ENCODE data around the gene SECISBP2L. TPM values are rescaled to one million over a fixed set of nuclear protein-coding genes. Genes with fewer than 3 reads are reported as not detected.

Gene SECISBP2L
- total RNA-seq, 1 experiment from 2014 or later: 36.4 TPM

- DNase-seq (ENCODE audit: low spot score): no peak
- intact Hi-C loops (cut with micrococcal nuclease; ENCODE audit: unreplicated experiment): no loop called here
- CTCF ChIA-PET: no interaction called here
Measured at GRCh38 chr15:49042165-49042564, 4.1 kb downstream of the SECISBP2L start.

DNA sequence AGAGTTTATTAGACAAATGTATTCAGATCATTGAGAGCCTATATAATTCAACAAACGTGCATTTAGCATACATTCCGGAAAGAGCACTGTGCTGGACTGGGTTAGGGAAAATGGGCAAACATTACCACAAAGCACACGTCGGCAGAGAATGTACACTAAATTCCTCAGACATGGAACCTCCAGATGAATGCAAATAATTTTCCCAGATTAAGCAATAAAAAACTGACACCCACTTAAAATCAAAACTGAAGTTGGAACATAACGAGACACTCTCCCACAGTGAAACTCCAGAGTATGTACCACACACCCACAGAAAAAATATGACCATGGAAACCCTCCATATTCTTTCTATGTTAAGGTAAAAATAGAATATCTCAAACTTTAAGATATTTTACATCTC lies 4.8 kb downstream of the SECISBP2L start:
- TF ChIP-seq EZH2 (IDR thresholded peaks at IDR 0.05; ENCODE audit: borderline replicate concordance, low read depth, low read length, poor library complexity, severe bottlenecking) (no peak), CTCF (conservative IDR thresholded peaks at IDR 0.05; ENCODE audit: low read depth, low read length) (no peak)
- intact Hi-C loops (cut with micrococcal nuclease; ENCODE audit: unreplicated experiment): no loop called here
- no peak overlapping the region for H3K27ac ChIP-seq (ENCODE audit: low read depth, low read length, poor library complexity, severe bottlenecking)

More at GRCh38 chr15:49042165-49042564, 4.1 kb downstream of the SECISBP2L start:
- Histone ChIP-seq H3K27me3 (replicated peaks; ENCODE audit: insufficient read depth, low read depth, low read length, poor library complexity) (no peaks in the 10 kb centered on the region), H3K4me1 (ENCODE audit: insufficient read depth, low read length, poor library complexity, severe bottlenecking) (peaks cover 26% of the 10 kb centered on the region), H3K27ac (ENCODE audit: low read depth, low read length, poor library complexity, severe bottlenecking) (no peak overlapping the region), H3K9me3 (ENCODE audit: low read depth, low read length, poor library complexity, severe bottlenecking) (no peaks in the 10 kb centered on the region), H3K36me3 (ENCODE audit: insufficient read depth, low read length, poor library complexity, severe bottlenecking) (no peaks in the 10 kb centered on the region), H3K4me3 (ENCODE audit: low read depth, low read length, poor library complexity, severe bottlenecking) (no peak overlapping the region)
- no TSS peak for BruUV-seq (replicated peaks)
- POLR2A ChIA-PET (ENCODE audit: low non-redundant PET): no interaction called here
- TF ChIP-seq CTCF (conservative IDR thresholded peaks at IDR 0.05; ENCODE audit: low read depth, low read length): no peak
- TF ChIP-seq EZH2 (IDR thresholded peaks at IDR 0.05; ENCODE audit: borderline replicate concordance, low read depth, low read length, poor library complexity, severe bottlenecking): no peak

GRCh38 chr15:49040151-49040550 lies 6.1 kb downstream of the SECISBP2L start:
- Histone ChIP-seq H3K27me3 (replicated peaks; ENCODE audit: insufficient read depth, low read depth, low read length, poor library complexity) (no peaks in the 10 kb centered on the region), H3K4me3 (ENCODE audit: low read depth, low read length, poor library complexity, severe bottlenecking) (no peak overlapping the region), H3K4me1 (ENCODE audit: insufficient read depth, low read length, poor library complexity, severe bottlenecking) (peaks cover 23% of the 10 kb centered on the region), H3K9me3 (ENCODE audit: low read depth, low read length, poor library complexity, severe bottlenecking) (no peaks in the 10 kb centered on the region), H3K27ac (ENCODE audit: low read depth, low read length, poor library complexity, severe bottlenecking) (no peak overlapping the region), H3K36me3 (ENCODE audit: insufficient read depth, low read length, poor library complexity, severe bottlenecking) (peaks cover 6% of the 10 kb centered on the region)
- CTCF ChIA-PET: no interaction called here
- intact Hi-C loops (cut with micrococcal nuclease; ENCODE audit: unreplicated experiment): no loop called here
- no peak for DNase-seq (ENCODE audit: low spot score)
- BruUV-seq (replicated peaks): no TSS peak
- TF ChIP-seq CTCF (conservative IDR thresholded peaks at IDR 0.05; ENCODE audit: low read depth, low read length): no peak
- TF ChIP-seq EZH2 (IDR thresholded peaks at IDR 0.05; ENCODE audit: borderline replicate concordance, low read depth, low read length, poor library complexity, severe bottlenecking): no peak
- POLR2A ChIA-PET (ENCODE audit: low non-redundant PET): no interaction called here

More for the DNA sequence above, 4.8 kb downstream of the SECISBP2L start:
- Histone ChIP-seq H3K36me3 (ENCODE audit: insufficient read depth, low read length, poor library complexity, severe bottlenecking) (no peaks in the 10 kb centered on the region), H3K4me1 (ENCODE audit: insufficient read depth, low read length, poor library complexity, severe bottlenecking) (peaks cover 23% of the 10 kb centered on the region), H3K27me3 (replicated peaks; ENCODE audit: insufficient read depth, low read depth, low read length, poor library complexity) (no peaks in the 10 kb centered on the region), H3K4me3 (ENCODE audit: low read depth, low read length, poor library complexity, severe bottlenecking) (no peak overlapping the region), H3K9me3 (ENCODE audit: low read depth, low read length, poor library complexity, severe bottlenecking) (no peaks in the 10 kb centered on the region)
- BruUV-seq (replicated peaks): no TSS peak
- POLR2A ChIA-PET (ENCODE audit: low non-redundant PET): no interaction called here
- CTCF ChIA-PET: no interaction called here
- no peak for DNase-seq (ENCODE audit: low spot score)

All from A673 (cell line).